ENCODE data around the gene BCKDK. TPM values are rescaled to one million over a fixed set of nuclear protein-coding genes. Genes with fewer than 3 reads are reported as not detected.

Gene BCKDK
- total and polyA plus RNA-seq, 2 donors (not counting 3 experiments of a cell fraction or from before 2014, with no cell fraction given) = 57.8 to 78.3 TPM

DNA sequence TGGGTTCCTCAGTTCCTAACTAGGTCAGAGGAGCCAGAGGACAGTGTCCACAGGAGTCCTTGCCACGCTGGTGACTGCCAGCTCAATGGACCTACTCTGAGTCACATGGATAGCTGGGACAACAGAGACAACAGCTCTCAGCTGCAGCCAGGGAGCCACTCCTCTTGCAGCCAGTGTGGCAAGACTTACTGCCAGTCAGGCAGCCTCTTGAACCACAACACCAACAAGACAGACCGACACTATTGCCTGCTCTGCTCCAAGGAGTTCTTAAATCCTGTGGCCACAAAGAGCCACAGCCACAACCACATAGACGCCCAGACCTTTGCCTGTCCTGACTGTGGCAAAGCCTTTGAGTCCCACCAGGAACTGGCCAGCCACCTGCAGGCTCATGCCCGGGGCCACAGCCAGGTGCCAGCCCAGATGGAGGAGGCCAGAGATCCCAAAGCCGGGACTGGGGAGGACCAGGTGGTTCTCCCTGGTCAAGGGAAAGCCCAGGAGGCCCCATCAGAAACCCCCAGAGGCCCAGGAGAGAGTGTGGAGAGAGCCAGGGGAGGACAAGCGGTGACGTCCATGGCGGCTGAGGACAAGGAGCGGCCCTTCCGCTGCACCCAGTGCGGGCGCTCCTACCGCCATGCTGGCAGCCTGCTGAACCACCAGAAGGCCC is 27.3 kb upstream of the BCKDK start:
- H3K4me1 ChIP-seq (ENCODE audit: control insufficient read depth, extremely low read depth, insufficient read depth, low read length) = no peaks in the 10 kb centered on the region
- no TSS peak for BruUV-seq (replicated peaks)
- no peak overlapping the region for H3K27ac ChIP-seq (ENCODE audit: insufficient read depth, low read depth, low read length)
- intact Hi-C loops (cut with micrococcal nuclease) = no loop called here
- H3K4me2 ChIP-seq (ENCODE audit: insufficient read depth, low read length) = no peak overlapping the region
- CTCF ChIA-PET = no interaction called here
- FAIRE-seq (no peak), DNase-seq (ENCODE audit: low read depth, low spot score) (no peak)
- peaks cover 3 to 42% of the 10 kb centered on the region in 2 experiments for H3K36me3 ChIP-seq (ENCODE audit: control insufficient read depth in 2 of 2, extremely low read depth in 1 of 2, insufficient read depth in 2 of 2, low read length in 2 of 2)
- dilution Hi-C loops (cut with MboI; ENCODE audit: extremely low pct_ligation_motif_present, low sequenced_read_pairs) = no loop called here
- H3K79me2 ChIP-seq (ENCODE audit: control insufficient read depth, insufficient read depth, low read length) = peaks cover 15% of the 10 kb centered on the region
- no peak overlapping the region for H3K4me3 ChIP-seq (replicated peaks in 1 of 3; ENCODE audit: insufficient read depth in 1 of 3, low read depth in 1 of 3, low read length in 3 of 3)
- H3K9ac ChIP-seq (replicated peaks; ENCODE audit: extremely low read depth, insufficient read depth, low read length) = no peak overlapping the region
- TF ChIP-seq MYC (IDR thresholded peaks at IDR 0.05; ENCODE audit: low read depth, low read length) = no peak
- H3K27me3 ChIP-seq (ENCODE audit: control insufficient read depth in 2 of 2, insufficient read depth in 2 of 2, low read length in 2 of 2) = no peaks in the 10 kb centered on the region
- no peak overlapping the region for H2AFZ ChIP-seq (ENCODE audit: low read depth, low read length)
- no peaks in the 10 kb centered on the region for H4K20me1 ChIP-seq (replicated peaks; ENCODE audit: control insufficient read depth, extremely low read depth, insufficient read depth, low read length)
- H3K9me1 ChIP-seq (replicated peaks; ENCODE audit: control insufficient read depth, extremely low read depth, insufficient read depth, low read length) = no peaks in the 10 kb centered on the region
- POLR2A ChIA-PET = no interaction called here
- no peaks in the 10 kb centered on the region for H3K9me3 ChIP-seq (replicated peaks; ENCODE audit: control insufficient read depth, insufficient read depth, low read length)

DNA sequence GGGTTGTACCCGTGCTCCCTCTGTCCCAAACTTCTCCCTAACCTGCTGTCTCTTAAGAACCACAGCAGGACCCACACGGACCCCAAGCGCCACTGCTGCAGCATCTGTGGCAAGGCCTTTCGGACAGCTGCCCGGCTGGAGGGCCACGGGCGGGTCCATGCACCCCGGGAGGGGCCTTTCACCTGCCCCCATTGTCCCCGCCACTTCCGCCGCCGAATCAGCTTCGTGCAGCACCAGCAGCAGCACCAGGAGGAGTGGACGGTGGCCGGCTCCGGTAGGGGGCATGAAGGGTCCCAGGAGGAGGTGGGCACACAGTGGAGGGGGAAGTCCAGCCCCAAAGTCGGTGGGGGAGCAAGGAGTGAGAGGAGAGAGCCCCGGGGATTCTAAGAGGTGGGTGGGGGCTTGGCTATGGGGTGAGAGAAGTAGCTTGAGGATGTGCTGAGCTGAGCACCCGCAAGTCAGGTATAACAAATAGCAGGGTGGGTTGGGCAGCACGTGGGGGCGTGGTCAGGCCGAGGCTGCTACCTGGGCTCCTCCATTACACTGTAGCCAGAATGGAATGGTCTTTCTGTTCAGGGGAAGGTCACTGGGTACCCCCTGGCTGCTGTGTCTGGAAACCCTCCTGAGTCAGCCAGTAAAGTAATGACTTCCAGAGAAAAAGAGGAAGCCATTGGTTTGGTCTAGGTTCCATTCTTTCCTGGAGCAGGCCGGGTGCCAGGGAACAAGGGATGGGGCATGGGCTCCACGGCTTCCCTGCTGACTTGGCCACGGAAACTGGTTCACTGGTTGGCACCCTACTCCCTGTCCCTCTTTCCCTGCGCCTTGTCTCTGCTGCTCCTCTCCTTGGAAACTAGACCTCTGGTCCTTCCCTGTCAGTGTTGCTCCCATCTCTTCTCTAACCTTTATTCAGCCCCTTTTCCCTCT is 26.5 kb upstream of the BCKDK start:
- H2AFZ ChIP-seq (ENCODE audit: low read depth, low read length) = no peak overlapping the region
- DNase-seq (ENCODE audit: low read depth, low spot score) (no peak), FAIRE-seq (no peak)
- H3K4me3 ChIP-seq (replicated peaks in 1 of 3; ENCODE audit: insufficient read depth in 1 of 3, low read depth in 1 of 3, low read length in 3 of 3) = no peak overlapping the region
- no peak overlapping the region for H3K27ac ChIP-seq (ENCODE audit: insufficient read depth, low read depth, low read length)
- H3K4me1 ChIP-seq (ENCODE audit: control insufficient read depth, extremely low read depth, insufficient read depth, low read length) = no peaks in the 10 kb centered on the region
- no peaks in the 10 kb centered on the region for H3K9me3 ChIP-seq (replicated peaks; ENCODE audit: control insufficient read depth, insufficient read depth, low read length)
- peaks cover 8% of the 10 kb centered on the region for H3K79me2 ChIP-seq (ENCODE audit: control insufficient read depth, insufficient read depth, low read length)
- no peak overlapping the region for H3K4me2 ChIP-seq (ENCODE audit: insufficient read depth, low read length)
- no peak overlapping the region for H3K9ac ChIP-seq (replicated peaks; ENCODE audit: extremely low read depth, insufficient read depth, low read length)
- TF ChIP-seq JUN (IDR thresholded peaks at IDR 0.05; ENCODE audit: borderline replicate concordance, insufficient read depth, insufficient read length, low read depth) (no peak), FOS (IDR thresholded peaks at IDR 0.05; ENCODE audit: borderline replicate concordance, insufficient read depth, low read length) (no peak), POLR2AphosphoS5 (IDR thresholded peaks at IDR 0.05; ENCODE audit: insufficient read depth, low read depth, low read length) (no peak), GATA2 (IDR thresholded peaks at IDR 0.05; ENCODE audit: insufficient read depth, insufficient read length, low read depth, low read length) (no peak), EZH2 (IDR thresholded peaks at IDR 0.05; ENCODE audit: borderline replicate concordance, low read depth, low read length, severe bottlenecking) (no peak), POLR2A (IDR thresholded peaks at IDR 0.05; ENCODE audit: low read depth, low read length) (no peak), MYC (IDR thresholded peaks at IDR 0.05; ENCODE audit: low read depth, low read length) (no peak)
- TF ChIP-seq, protein P1, sequence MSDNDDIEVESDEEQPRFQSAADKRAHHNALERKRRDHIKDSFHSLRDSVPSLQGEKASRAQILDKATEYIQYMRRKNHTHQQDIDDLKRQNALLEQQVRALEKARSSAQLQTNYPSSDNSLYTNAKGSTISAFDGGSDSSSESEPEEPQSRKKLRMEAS (IDR thresholded peaks at IDR 0.05; ENCODE audit: insufficient read depth, insufficient read length) = no peak
- TF ChIP-seq, protein P2, sequence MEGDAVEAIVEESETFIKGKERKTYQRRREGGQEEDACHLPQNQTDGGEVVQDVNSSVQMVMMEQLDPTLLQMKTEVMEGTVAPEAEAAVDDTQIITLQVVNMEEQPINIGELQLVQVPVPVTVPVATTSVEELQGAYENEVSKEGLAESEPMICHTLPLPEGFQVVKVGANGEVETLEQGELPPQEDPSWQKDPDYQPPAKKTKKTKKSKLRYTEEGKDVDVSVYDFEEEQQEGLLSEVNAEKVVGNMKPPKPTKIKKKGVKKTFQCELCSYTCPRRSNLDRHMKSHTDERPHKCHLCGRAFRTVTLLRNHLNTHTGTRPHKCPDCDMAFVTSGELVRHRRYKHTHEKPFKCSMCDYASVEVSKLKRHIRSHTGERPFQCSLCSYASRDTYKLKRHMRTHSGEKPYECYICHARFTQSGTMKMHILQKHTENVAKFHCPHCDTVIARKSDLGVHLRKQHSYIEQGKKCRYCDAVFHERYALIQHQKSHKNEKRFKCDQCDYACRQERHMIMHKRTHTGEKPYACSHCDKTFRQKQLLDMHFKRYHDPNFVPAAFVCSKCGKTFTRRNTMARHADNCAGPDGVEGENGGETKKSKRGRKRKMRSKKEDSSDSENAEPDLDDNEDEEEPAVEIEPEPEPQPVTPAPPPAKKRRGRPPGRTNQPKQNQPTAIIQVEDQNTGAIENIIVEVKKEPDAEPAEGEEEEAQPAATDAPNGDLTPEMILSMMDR (IDR thresholded peaks at IDR 0.05; ENCODE audit: extremely low read depth in 1 of 2, insufficient read depth in 1 of 2, low read depth in 1 of 2, low read length in 2 of 2) = no peak
- ChIA-PET POLR2A (no interaction called here), CTCF (no interaction called here)
- no peaks in the 10 kb centered on the region for H3K9me1 ChIP-seq (replicated peaks; ENCODE audit: control insufficient read depth, extremely low read depth, insufficient read depth, low read length)
- BruUV-seq (replicated peaks) = no TSS peak
- intact Hi-C loops (cut with micrococcal nuclease) = no loop called here
- H3K27me3 ChIP-seq (ENCODE audit: control insufficient read depth in 2 of 2, insufficient read depth in 2 of 2, low read length in 2 of 2) = no peaks in the 10 kb centered on the region
- dilution Hi-C loops (cut with MboI; ENCODE audit: extremely low pct_ligation_motif_present, low sequenced_read_pairs) = no loop called here
- no peaks in the 10 kb centered on the region for H4K20me1 ChIP-seq (replicated peaks; ENCODE audit: control insufficient read depth, extremely low read depth, insufficient read depth, low read length)
- peaks cover 3 to 39% of the 10 kb centered on the region in 2 experiments for H3K36me3 ChIP-seq (ENCODE audit: control insufficient read depth in 2 of 2, extremely low read depth in 1 of 2, insufficient read depth in 2 of 2, low read length in 2 of 2)

Measured in endothelial cell of umbilical vein (primary cell).